HEK293 (cell line): Measurements from ENCODE around the gene TBCC.

ENCODE experiments used
- GLI4 ChIP-seq: fragments of 450-650 bp; formaldehyde crosslinking; IDR thresholded peaks from 2 replicates; pipeline ENCODE4 v1.5.1; 2016; ENCODE audit warnings: missing biosample characterization, missing genetic modification characterization
- RBAK ChIP-seq: fragments of 450-650 bp; formaldehyde crosslinking; IDR thresholded peaks from 2 replicates; pipeline ENCODE4 v1.5.1; 2016; ENCODE audit warnings: missing biosample characterization, missing genetic modification characterization
- ZBTB8A ChIP-seq: fragments of 450-650 bp; formaldehyde crosslinking; IDR thresholded peaks from 2 replicates; pipeline ENCODE4 v1.5.1; 2016; ENCODE audit warnings: missing biosample characterization, missing genetic modification characterization
- ZFP69B ChIP-seq: fragments of 450-650 bp; formaldehyde crosslinking; IDR thresholded peaks from 2 replicates; pipeline ENCODE4 v1.5.1; 2016; ENCODE audit warnings: missing biosample characterization, missing genetic modification characterization
- ZNF335 ChIP-seq: fragments of 450-650 bp; formaldehyde crosslinking; conservative IDR thresholded peaks from 2 replicates; pipeline ENCODE4 v1.5.1; 2016; ENCODE audit warnings: missing biosample characterization, missing genetic modification characterization
- ZNF391 ChIP-seq: fragments of 450-650 bp; formaldehyde crosslinking; IDR thresholded peaks from 2 replicates; pipeline ENCODE4 v1.5.1; 2016; ENCODE audit warnings: low read depth, missing biosample characterization, missing genetic modification characterization, borderline replicate concordance
- ZNF530 ChIP-seq: fragments of 450-650 bp; formaldehyde crosslinking; IDR thresholded peaks from 2 replicates; pipeline ENCODE4 v1.5.1; 2016; ENCODE audit warnings: low read depth, missing biosample characterization, missing genetic modification characterization
- ZNF610 ChIP-seq: fragments of 450-650 bp; formaldehyde crosslinking; IDR thresholded peaks from 2 replicates; pipeline ENCODE4 v1.5.1; 2016; ENCODE audit warnings: missing biosample characterization, missing genetic modification characterization, borderline replicate concordance
- ZNF747 ChIP-seq: fragments of 450-650 bp; formaldehyde crosslinking; IDR thresholded peaks from 2 replicates; pipeline ENCODE4 v1.5.1; 2016; ENCODE audit warnings: missing biosample characterization, missing genetic modification characterization
- TF ChIP-seq, protein P1 (sequence below): fragments of 450-650 bp; formaldehyde crosslinking; IDR thresholded peaks from 2 replicates; pipeline ENCODE4 v1.5.1; 2016; ENCODE audit warnings: missing biosample characterization, missing genetic modification characterization
- TF ChIP-seq, protein P2 (sequence below): fragments of 450-650 bp; formaldehyde crosslinking; IDR thresholded peaks from 2 replicates; pipeline ENCODE4 v1.5.1; 2016; ENCODE audit warnings: missing biosample characterization, missing genetic modification characterization
- TF ChIP-seq, protein P3 (sequence below): fragments of 450-650 bp; formaldehyde crosslinking; IDR thresholded peaks from 2 replicates; pipeline ENCODE4 v1.5.1; 2016; ENCODE audit warnings: missing biosample characterization, missing genetic modification characterization, low read depth

DNA sequence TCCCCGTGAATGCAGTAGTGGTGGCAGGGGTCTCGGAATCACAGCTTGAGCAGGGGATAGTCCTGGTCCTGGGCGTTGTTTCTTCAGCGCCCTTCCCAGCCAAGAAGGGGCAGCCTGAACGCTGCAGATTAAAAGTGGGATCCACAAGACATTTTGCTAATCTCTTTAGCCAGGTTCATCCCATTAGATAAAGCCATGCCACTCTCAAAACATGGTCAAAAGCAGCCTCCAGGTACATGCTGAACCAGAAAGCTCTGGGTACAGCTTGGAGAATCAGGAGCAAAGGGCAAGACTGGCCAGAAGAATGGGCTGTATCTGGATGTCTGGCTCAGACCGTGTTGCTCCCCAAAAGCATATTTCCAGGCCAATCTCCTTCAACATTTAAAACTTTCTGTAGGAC is 23.4 kb downstream of the TBCC start, which contains the start of gene PRPH2:
- TF ChIP-seq ZNF530 (tag by site-specific recombination): no peak
- TF ChIP-seq, protein P1, sequence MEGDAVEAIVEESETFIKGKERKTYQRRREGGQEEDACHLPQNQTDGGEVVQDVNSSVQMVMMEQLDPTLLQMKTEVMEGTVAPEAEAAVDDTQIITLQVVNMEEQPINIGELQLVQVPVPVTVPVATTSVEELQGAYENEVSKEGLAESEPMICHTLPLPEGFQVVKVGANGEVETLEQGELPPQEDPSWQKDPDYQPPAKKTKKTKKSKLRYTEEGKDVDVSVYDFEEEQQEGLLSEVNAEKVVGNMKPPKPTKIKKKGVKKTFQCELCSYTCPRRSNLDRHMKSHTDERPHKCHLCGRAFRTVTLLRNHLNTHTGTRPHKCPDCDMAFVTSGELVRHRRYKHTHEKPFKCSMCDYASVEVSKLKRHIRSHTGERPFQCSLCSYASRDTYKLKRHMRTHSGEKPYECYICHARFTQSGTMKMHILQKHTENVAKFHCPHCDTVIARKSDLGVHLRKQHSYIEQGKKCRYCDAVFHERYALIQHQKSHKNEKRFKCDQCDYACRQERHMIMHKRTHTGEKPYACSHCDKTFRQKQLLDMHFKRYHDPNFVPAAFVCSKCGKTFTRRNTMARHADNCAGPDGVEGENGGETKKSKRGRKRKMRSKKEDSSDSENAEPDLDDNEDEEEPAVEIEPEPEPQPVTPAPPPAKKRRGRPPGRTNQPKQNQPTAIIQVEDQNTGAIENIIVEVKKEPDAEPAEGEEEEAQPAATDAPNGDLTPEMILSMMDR: no peak
- TF ChIP-seq, protein P2, sequence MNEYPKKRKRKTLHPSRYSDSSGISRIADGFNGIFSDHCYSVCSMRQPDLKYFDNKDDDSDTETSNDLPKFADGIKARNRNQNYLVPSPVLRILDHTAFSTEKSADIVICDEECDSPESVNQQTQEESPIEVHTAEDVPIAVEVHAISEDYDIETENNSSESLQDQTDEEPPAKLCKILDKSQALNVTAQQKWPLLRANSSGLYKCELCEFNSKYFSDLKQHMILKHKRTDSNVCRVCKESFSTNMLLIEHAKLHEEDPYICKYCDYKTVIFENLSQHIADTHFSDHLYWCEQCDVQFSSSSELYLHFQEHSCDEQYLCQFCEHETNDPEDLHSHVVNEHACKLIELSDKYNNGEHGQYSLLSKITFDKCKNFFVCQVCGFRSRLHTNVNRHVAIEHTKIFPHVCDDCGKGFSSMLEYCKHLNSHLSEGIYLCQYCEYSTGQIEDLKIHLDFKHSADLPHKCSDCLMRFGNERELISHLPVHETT (tag by site-specific recombination): no peak
- TF ChIP-seq ZNF391 (tag by site-specific recombination): no peak
- no peak for TF ChIP-seq ZNF747 (tag by site-specific recombination)
- no peak for TF ChIP-seq ZNF335
- no peak for TF ChIP-seq ZFP69B (tag by site-specific recombination)
- TF ChIP-seq, protein P3, sequence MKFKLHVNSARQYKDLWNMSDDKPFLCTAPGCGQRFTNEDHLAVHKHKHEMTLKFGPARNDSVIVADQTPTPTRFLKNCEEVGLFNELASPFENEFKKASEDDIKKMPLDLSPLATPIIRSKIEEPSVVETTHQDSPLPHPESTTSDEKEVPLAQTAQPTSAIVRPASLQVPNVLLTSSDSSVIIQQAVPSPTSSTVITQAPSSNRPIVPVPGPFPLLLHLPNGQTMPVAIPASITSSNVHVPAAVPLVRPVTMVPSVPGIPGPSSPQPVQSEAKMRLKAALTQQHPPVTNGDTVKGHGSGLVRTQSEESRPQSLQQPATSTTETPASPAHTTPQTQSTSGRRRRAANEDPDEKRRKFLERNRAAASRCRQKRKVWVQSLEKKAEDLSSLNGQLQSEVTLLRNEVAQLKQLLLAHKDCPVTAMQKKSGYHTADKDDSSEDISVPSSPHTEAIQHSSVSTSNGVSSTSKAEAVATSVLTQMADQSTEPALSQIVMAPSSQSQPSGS: no peak
- no peak for TF ChIP-seq ZBTB8A (tag by site-specific recombination)
- TF ChIP-seq RBAK (tag by site-specific recombination): no peak
- no peak for TF ChIP-seq ZNF610 (tag by site-specific recombination)
- no peak for TF ChIP-seq GLI4 (tag by site-specific recombination)
